Measurements from ENCODE around the gene GAB1. TPM values are rescaled to one million over a fixed set of nuclear protein-coding genes. Genes with fewer than 3 reads are reported as not detected.
A peak's percentile ranks its signal among the peaks of the same experiment; 100 is the strongest.

The GAB1 gene
- total RNA-seq, 1 experiment from 2014 or later: 29.4 TPM

GRCh38 chr4:143337600-143338287 is 1.1 kb downstream of the GAB1 start:
- H3K4me3 ChIP-seq: peak overlapping the region; percentile 88
- peak in 1 of 2 experiments; percentile 17 for DNase-seq
- no peak for TF ChIP-seq EZH2 (IDR thresholded peaks at IDR 0.05; ENCODE audit: low read depth)
- TF ChIP-seq, protein P1, sequence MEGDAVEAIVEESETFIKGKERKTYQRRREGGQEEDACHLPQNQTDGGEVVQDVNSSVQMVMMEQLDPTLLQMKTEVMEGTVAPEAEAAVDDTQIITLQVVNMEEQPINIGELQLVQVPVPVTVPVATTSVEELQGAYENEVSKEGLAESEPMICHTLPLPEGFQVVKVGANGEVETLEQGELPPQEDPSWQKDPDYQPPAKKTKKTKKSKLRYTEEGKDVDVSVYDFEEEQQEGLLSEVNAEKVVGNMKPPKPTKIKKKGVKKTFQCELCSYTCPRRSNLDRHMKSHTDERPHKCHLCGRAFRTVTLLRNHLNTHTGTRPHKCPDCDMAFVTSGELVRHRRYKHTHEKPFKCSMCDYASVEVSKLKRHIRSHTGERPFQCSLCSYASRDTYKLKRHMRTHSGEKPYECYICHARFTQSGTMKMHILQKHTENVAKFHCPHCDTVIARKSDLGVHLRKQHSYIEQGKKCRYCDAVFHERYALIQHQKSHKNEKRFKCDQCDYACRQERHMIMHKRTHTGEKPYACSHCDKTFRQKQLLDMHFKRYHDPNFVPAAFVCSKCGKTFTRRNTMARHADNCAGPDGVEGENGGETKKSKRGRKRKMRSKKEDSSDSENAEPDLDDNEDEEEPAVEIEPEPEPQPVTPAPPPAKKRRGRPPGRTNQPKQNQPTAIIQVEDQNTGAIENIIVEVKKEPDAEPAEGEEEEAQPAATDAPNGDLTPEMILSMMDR (conservative IDR thresholded peaks at IDR 0.05): no peak
- BruUV-seq (replicated peaks): TSS peak; percentile 33
- H3K36me3 ChIP-seq (ENCODE audit: low read depth): no peaks in the 10 kb centered on the region
- H3F3A ChIP-seq (ENCODE audit: insufficient read depth, low read depth): peaks cover 7% of the 10 kb centered on the region
- peak overlapping the region; percentile 84 for H2AFZ ChIP-seq
- POLR2A ChIA-PET (ENCODE audit: unreplicated experiment): interaction anchor here (0.6 to 1.2 kb wide), 2 partner anchors 15 to 138 kb away, joined by 3 to 9 read pairs; no protein-coding TSS in a partner anchor
- H3K9me3 ChIP-seq (ENCODE audit: insufficient read depth, low read depth): no peaks in the 10 kb centered on the region
- peak overlapping the region; percentile 83 for H3K4me2 ChIP-seq
- H3K9me2 ChIP-seq (ENCODE audit: insufficient read depth): no peaks in the 10 kb centered on the region
- CTCF ChIA-PET: interaction anchor here (0.6 kb wide), 1 partner anchor 58 kb away, joined by 3 read pairs; no protein-coding TSS in a partner anchor
- intact Hi-C loops (cut with micrococcal nuclease; ENCODE audit: unreplicated experiment): loop anchor here (1.0 to 5.0 kb wide), 5 partner anchors 9 to 145 kb away; no protein-coding TSS in a partner anchor
- H3K27ac ChIP-seq: peak overlapping the region; percentile 37; the same call in 1 of the 2 replicates
- no peaks in the 10 kb centered on the region for H4K20me1 ChIP-seq (ENCODE audit: insufficient read depth)
- H3K4me1 ChIP-seq (replicated peaks; ENCODE audit: insufficient read depth): no peaks in the 10 kb centered on the region; the same call in 1 of the 2 replicates
- H3K79me2 ChIP-seq (ENCODE audit: low read depth): peaks cover 36% of the 10 kb centered on the region
- H3K27me3 ChIP-seq (ENCODE audit: insufficient read depth, low read depth): no peaks in the 10 kb centered on the region

DNA sequence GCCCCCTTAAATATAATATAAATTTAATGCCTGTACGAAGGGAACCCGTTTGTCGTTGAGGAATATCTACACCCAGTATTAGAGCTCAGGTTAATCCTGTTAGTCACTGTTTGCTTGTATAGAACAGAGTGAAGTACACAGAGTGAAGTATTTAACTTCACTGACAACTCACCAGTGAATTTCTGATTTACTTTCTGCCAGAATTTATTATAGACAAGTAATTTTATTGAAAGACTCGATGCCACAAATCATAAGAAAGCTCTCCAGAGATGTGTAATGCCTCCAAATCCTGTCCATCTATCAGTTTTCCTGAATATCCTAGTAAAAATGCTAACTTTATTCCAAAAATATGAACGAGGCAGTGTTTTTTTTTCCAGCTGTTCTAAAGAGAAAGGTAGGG is 1.6 kb downstream of the GAB1 start:
- ChIA-PET POLR2A (ENCODE audit: unreplicated experiment) (interaction anchor here (0.6 kb wide), 2 partner anchors 137 to 962 kb away, joined by 3 to 6 read pairs; no protein-coding TSS in a partner anchor), CTCF (no interaction called here)
- Histone ChIP-seq H3K4me3 (peak overlapping the region; percentile 88; the same call in 1 of the 2 replicates), H3K4me1 (replicated peaks; ENCODE audit: insufficient read depth) (peaks cover 5% of the 10 kb centered on the region), H3K4me2 (peak overlapping the region; percentile 83), H3K9me2 (ENCODE audit: insufficient read depth) (no peaks in the 10 kb centered on the region), H2AFZ (no peak overlapping the region), H3K9me3 (ENCODE audit: insufficient read depth, low read depth) (no peaks in the 10 kb centered on the region), H3K27ac (no peak overlapping the region), H3F3A (ENCODE audit: insufficient read depth, low read depth) (peaks cover 7% of the 10 kb centered on the region), H3K27me3 (ENCODE audit: insufficient read depth, low read depth) (no peaks in the 10 kb centered on the region), H4K20me1 (ENCODE audit: insufficient read depth) (no peaks in the 10 kb centered on the region), H3K36me3 (ENCODE audit: low read depth) (no peaks in the 10 kb centered on the region), H3K79me2 (ENCODE audit: low read depth) (peaks cover 41% of the 10 kb centered on the region)
- DNase-seq: no peak
- no peak for TF ChIP-seq EZH2 (IDR thresholded peaks at IDR 0.05; ENCODE audit: low read depth)
- TF ChIP-seq, protein P1 (conservative IDR thresholded peaks at IDR 0.05): no peak
- intact Hi-C loops (cut with micrococcal nuclease; ENCODE audit: unreplicated experiment): loop anchor here (5.0 kb wide), 2 partner anchors 39 to 144 kb away; no protein-coding TSS in a partner anchor
- no TSS peak for BruUV-seq (replicated peaks)

GRCh38 chr4:143339497-143339896 is 2.8 kb downstream of the GAB1 start:
- Histone ChIP-seq H4K20me1 (ENCODE audit: insufficient read depth) (no peaks in the 10 kb centered on the region), H3K27ac (no peak overlapping the region), H3K27me3 (ENCODE audit: insufficient read depth, low read depth) (no peaks in the 10 kb centered on the region), H3K79me2 (ENCODE audit: low read depth) (peaks cover 52% of the 10 kb centered on the region), H3K36me3 (ENCODE audit: low read depth) (no peaks in the 10 kb centered on the region), H3F3A (ENCODE audit: insufficient read depth, low read depth) (peaks cover 7% of the 10 kb centered on the region), H3K4me1 (replicated peaks; ENCODE audit: insufficient read depth) (peaks cover 9% of the 10 kb centered on the region), H3K4me2 (no peak overlapping the region), H3K4me3 (no peak overlapping the region), H3K9me3 (ENCODE audit: insufficient read depth, low read depth) (no peaks in the 10 kb centered on the region), H3K9me2 (ENCODE audit: insufficient read depth) (no peaks in the 10 kb centered on the region), H2AFZ (no peak overlapping the region)
- DNase-seq: no peak
- CTCF ChIA-PET: no interaction called here
- POLR2A ChIA-PET (ENCODE audit: unreplicated experiment): no interaction called here
- TF ChIP-seq, protein P1 (conservative IDR thresholded peaks at IDR 0.05): no peak
- no peak for TF ChIP-seq EZH2 (IDR thresholded peaks at IDR 0.05; ENCODE audit: low read depth)
- intact Hi-C loops (cut with micrococcal nuclease; ENCODE audit: unreplicated experiment): loop anchor here (5.0 kb wide), 2 partner anchors 38 to 143 kb away; no protein-coding TSS in a partner anchor
- no TSS peak for BruUV-seq (replicated peaks)

Data from PC-9 (cell line).